HG03175 (cell line): Measurements from ENCODE around the gene SMURF1.

Experiments
- ATAC-seq: cut with Tn5 transposase; IDR thresholded peaks from one replicate; pipeline ENCODE4 v1.9.1; 2021; ENCODE audit warnings: mild to moderate bottlenecking, moderate library complexity; ENCODE audit not compliant: unreplicated experiment

The SMURF1 gene

GRCh38 chr7:99031496-99031895 lies 112.4 kb downstream of the SMURF1 start:
- ATAC-seq = no peak

DNA sequence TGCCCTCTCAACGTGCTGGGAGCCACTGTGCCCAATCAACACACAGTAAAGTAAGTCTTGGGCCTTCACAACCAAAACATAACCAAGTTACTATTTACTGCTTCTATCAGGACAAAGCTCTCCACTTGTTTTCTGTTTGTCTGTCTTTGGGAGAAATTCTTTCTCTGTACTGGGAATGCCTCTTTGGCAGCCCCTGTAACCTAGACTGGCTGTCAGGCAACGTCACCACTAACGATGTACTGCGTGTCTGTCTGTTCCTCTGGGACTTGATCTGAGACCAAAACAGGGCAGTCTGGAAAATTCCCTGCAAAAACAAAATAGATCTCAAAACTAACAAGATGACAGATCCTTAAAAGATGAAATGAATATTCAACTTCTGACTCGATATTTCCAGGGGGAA lies 113.0 kb downstream of the SMURF1 start:
- ATAC-seq = no peak

DNA sequence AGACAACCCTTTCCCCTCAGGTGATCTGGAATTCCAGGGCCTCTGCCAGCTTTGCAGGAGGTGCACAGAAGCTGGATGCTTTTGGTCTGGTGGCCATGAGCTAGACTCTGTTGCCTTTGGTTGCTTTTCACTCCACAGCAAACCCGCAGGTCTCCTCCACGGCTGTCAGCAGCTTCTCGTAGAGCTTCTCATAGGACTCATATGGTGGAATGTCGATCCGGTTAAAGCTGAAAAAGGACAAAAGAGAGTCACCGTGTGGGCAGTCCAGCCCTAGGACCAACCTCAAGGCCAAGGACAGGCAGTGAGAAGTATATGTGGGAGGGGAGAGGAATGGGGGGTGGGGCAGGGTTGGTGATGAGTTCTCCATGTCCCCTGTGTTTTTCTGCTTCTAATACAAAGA lies 113.5 kb downstream of the SMURF1 start:
- ATAC-seq = no peak

DNA sequence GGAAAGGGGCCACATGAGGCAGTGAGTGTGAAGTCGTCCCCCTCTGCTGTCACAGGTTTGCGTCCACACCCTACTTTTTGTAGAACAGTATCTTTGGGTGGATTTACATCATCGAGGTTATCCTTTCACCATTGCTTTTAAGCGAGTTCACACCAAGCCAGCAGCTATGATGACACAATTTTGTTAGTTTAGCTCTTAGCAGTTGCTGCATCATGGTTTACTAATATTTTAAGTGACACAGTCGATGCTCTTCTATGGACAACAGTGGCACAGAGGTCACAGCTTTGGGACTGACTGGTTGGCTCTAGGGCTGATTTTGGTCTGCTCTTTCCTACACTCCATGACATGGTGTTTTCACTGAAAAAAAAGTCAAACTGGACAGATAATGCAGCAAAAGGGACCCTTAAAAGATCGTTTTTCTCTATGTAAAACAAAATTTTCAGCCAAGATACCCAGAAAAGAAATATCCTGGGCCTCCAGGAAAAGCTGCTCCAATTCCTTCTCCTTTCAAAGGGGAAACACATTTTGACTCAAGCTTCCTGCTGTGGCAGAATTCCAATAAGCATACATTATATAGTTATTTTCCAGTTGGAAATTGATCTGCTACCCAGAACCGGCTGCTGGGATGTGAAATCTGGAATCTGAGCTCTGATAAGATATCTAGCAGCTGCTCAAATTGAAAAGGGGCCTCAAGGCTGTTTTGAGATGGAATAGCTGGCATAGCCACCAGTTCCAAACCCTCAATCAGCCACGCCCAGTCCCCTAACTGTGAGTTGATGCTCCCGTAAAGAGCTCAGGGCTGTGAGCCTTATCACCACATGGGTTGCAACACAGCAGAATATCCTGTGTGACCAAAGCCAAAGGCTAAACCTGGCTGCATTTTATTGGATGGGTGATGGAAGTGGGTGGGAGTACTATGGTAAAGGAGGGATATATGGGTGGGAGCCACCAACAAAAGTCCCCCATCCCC lies 114.2 kb downstream of the SMURF1 start:
- no peak for ATAC-seq

GRCh38 chr7:99028261-99028973 lies 115.5 kb downstream of the SMURF1 start:
- ATAC-seq = no peak

- ATAC-seq = no peak
Measured at GRCh38 chr7:99027841-99028240, 116.1 kb downstream of the SMURF1 start.

GRCh38 chr7:99027241-99027640 lies 116.7 kb downstream of the SMURF1 start:
- no peak for ATAC-seq

GRCh38 chr7:99024066-99024465 lies 119.8 kb downstream of the SMURF1 start:
- ATAC-seq = no peak

GRCh38 chr7:99021941-99022560 lies 121.9 kb downstream of the SMURF1 start:
- ATAC-seq = no peak

- no peak for ATAC-seq
Measured at GRCh38 chr7:99020413-99020715, 123.5 kb downstream of the SMURF1 start.

- ATAC-seq = no peak
Measured at GRCh38 chr7:99019523-99020412, 124.1 kb downstream of the SMURF1 start.

DNA sequence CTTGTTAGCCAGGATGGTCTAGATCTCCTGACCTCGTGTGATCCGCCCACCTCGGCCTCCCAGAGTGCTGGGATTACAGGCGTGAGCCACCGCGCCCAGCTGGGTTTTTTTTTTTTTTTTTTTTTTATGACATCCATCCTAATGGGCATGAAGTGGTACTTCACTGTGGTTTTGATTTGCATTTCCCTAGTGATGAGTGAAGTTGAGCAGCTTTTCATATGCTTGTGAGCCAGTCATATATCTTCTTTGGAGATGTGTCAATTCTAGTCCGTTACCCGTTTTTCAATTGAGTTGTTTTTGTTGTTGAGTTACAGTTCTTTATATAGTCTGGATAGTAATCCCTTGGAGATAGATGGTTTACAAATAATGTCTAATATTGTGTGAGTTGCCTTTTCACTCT lies 127.7 kb downstream of the SMURF1 start:
- ATAC-seq = no peak

DNA sequence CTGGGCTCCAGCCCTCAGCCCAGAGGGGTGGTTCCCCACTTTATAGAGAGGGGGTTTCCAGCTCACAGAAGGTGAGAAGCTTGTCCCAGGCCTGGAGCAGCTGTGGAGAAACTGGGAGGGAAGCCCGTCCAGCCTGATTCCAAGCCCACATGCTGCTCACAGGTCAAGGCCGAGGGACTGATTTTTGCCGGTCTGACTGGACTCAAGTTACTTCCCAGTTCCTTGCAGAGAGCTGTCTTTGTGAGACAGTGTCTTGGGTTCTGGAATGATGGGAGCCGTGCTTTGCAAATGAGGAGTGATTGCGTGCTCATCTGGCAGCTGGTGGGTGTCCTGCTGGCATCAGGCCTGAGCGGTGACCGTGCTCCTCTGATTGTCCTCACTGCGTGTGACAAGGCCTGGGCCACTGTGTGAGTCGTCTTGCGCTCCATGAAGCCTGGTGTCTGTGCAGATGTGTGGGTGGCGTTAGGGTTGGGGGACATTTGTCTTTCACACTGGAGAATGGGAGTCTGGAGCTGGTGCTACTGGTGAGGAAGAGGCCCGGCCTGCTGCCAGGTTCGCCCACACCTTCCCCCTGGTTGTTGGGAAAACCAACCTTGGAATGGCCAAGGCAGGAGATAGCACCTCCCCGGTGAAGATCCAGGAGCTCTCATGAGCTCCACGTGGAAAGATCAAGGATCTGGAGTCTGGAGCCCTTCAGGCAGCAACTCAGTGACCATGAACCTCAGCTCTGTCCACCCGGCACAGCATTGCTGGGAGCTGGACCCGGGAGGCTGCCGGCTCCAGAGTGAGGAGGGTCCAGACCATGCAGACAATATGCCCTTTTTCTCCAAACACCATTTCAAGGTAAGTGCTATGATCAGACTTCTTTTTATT lies 129.6 kb downstream of the SMURF1 start:
- ATAC-seq = no peak

GRCh38 chr7:99013266-99014112 lies 130.4 kb downstream of the SMURF1 start:
- no peak for ATAC-seq

GRCh38 chr7:99012722-99013121 lies 131.2 kb downstream of the SMURF1 start:
- no peak for ATAC-seq

GRCh38 chr7:99011706-99012404 lies 132.1 kb downstream of the SMURF1 start:
- ATAC-seq = no peak

DNA sequence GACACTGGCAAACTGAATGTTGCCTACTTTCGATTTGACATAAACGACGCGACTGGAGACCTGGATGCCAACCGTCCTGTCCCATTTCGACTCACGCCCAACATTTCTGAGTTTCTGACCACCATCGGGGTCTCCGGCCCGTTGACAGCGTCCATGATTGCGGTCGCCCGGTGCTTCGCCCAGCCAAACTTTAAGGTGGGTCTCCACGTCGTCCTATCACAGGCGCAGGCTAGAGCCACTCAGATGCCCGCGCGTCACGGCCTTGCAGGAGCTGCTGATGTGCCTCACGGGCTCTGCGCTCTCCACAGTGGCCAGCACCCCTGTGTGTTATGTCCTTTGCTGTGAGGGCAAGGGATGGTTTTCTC lies 132.6 kb downstream of the SMURF1 start:
- no peak for ATAC-seq

GRCh38 chr7:99010281-99010680 lies 133.6 kb downstream of the SMURF1 start:
- ATAC-seq = no peak
